Renal cortical epithelial cell (primary cell): ENCODE results near the gene EYA2. TPM values are rescaled to one million over a fixed set of nuclear protein-coding genes. Genes with fewer than 3 reads are reported as not detected.

ENCODE experiments used
- DNase-seq: peaks from one replicate; pipeline ENCODE4 v3.0.0-alpha.2; 2011; ENCODE audit warnings: low read depth
- total RNA-seq: library from RNA; depleted of rRNA; stranded (reverse); fragments of >200 nt; gene quantifications from 2 replicates; pipeline ENCODE4 v1.2.3, GENCODE V29; 2014

The EYA2 gene
- total RNA-seq, 1 donor from 2014 or later = not detected

DNA sequence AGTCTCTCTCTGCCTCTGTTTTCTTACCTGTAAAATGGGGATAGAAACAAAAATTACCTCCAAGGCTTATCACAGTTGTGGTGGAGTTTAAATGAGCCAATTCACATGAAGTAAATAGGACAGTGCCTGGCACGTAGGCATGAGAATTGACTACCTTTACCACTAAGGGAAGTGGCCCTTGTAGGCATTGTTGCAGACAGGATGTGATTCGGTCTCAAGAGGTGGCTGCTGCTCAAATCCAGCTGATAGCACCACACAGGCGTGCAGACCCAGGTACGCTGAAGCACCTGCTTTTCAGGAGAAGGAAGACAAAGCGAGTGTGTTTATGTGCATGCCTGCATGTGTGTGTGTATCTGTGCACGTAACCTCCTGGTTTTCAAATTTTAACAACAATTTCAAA is 108.6 kb downstream of the EYA2 start:
- DNase-seq = no peak

DNA sequence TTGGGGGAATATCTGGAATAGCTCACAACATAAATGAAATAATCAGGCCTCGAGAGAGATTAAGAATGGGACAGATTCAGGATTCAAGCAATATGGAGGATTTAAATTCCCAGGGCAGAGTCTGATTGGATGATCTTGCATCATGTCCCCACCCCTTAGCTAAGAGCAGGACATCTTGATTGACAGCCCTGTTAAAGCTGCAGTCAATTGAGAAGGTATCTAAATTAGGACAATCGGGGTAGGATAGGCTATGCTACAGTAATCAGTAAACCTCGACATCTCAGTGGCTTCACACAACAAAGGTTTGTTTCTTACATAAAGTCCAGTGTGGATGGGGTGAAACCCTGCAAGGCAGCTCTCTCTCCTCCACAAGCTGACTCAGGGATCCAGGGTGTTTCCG is 109.5 kb downstream of the EYA2 start:
- DNase-seq = no peak

DNA sequence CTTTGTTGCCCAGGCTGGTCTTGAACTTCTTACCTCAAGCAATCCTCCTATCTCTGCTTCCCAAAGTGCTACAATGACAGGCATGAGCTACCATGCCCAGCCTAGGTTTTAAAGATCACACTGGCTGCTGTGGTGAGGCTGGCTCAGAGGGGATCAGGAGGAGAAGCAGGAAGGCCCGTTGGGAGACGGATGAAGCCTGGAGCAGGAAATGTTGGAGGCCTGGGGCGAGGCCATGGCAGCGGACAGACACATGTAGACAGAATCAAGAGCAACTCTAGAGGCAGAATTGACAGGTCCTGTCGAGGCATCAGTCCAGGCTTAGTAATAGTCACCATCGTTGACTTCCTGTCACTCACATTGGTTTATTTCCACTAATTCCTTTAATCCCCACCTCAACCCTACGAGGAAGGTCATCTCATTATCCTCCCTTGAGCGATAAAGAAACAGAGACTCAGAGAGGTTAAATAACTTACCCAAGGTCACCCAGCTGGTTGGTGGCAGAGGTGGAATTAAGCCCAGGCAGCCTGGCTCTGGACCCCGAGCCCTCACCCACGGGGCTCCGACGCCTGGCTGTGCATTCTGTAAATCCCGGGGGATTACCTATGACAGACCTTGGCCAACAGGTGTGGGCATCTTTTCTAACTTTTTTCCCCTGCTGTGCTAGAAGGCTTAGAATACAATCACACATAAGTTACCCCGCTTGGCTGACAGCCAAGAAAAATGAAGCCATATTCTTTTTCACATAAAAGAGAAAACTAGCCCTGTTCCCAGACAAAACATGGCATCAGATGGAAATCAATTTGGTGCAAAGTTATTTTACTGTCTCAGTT is 113.4 kb downstream of the EYA2 start:
- no peak for DNase-seq

DNA sequence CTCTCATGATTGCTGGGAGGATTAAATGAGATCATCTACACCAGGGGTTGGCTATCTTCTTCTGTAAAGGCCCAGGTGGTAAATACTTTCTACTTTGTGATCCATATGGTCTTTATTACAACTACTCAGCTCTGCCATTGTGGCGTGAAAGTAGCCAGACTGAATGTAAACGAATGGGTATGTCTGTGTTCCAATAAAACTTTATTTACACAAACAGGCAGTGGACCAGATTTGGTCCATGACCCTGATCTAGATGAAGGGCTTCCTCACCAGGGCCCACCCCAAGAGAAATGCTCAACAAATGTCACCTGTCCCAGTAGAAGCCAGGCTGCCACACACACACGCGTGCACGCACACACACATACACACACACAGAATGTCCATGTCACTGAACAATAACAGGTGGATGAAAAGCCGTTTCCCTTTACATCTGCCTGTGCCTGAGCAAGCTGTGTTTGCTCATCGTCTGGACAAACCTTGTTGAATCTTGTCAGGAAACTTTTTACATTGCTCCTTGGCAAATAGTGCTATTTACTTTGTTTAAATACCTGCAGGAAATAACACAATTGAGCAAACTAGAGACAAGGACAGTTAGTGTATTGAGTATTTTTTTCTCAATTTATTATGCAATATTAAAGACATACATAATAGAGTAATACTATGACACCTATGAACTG is 114.3 kb downstream of the EYA2 start:
- DNase-seq = no peak

DNA sequence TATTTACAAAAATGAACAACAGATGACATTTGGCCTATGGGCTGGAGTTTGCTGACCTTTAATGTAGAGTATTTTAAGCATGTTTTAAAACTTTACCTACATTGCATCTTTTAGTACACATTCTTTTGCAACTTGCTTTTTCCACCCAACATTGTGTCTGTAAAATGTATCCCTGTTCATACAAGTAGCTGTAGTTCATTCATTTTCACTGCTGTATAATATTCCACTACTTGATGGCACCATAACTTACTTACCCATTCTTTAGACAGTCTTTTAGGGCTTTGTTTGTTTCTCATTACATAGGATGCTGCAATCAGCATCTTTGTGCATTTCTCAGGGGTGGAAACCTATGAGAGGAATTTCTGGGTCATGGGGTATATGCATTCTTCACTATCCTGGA is 115.1 kb downstream of the EYA2 start:
- DNase-seq = no peak

DNA sequence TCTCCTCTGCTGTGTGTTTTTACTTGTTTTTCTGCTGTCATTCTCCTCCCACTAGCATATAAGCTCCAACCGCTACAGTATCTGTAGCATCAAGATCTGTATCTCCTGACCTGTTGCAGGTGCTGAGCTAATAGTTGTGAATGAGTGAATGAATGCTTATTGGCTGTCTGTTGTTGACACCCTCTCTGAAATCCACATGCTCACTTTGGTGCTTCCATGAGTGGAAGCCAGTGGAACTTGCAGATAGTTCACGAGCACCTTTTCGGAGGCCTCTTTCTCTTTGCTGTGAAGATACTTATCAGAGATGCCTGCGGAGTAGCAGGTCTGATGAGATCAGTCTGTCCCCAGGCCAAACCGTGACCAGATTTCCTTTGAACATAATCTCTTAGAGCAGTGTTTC is 117.3 kb downstream of the EYA2 start:
- DNase-seq = no peak

DNA sequence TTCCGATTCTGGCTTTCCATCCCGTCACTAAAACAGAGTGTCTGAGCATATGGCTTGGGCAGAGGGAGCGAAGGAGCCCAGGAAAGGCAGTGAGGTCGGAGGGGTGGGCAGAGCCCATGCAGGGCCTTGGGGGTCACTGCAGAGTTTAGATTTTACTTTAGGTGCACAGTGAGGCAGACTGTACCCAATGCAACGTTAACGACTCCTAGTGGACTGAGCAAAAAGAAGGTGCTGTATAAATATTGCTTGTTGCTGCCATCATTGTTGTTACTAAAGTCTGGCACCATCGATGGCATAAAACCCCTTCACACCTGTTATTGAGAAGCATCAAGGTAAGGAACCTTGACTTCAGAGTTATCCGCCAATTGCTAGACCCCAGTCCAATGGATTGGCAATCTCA is 119.0 kb downstream of the EYA2 start:
- no peak for DNase-seq

DNA sequence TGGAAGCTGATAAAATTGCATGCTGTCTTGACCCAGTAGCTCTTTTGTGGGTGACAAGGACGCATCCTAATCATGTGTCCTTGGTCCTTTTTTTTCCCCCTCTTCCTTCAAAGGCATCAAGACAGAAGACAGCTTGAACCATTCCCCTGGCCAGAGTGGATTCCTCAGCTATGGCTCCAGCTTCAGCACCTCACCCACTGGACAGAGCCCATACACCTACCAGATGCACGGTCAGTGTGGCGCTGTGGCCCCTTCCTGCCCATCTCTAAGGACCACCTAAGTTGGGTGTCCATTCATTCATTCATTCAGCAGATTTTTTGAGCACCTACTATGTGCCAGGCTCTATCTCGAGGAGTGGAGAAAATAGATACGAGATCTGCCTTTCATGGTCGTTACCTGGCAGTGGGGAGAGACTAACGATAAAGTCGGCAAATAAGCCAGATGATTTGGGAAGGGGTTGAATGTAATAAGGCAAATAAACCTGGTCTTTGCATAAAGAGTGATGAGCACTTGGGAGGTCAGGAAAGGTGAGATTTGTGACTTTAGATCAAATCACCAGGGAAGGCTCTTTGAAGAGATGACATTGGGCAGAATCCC is 121.5 kb downstream of the EYA2 start:
- no peak for DNase-seq

DNA sequence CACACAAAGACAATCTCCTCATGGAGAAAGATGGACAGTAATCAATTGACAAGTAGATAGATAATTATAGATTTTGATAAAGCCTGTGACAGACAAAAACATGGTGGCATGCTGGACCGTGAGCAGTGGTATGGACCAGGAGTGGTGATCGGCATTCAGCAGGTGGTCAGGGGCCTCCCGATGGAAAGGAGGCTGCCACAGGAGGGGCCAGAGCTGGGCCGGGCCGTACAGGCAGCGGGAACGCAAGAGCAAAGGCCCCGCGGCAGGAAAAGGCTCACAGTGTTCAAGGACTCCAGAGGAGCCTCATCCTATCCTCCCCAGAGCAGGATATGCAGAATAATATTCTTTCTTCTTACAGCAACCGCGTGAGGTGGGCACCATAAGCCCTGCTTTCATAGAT is 123.7 kb downstream of the EYA2 start:
- DNase-seq = no peak

DNA sequence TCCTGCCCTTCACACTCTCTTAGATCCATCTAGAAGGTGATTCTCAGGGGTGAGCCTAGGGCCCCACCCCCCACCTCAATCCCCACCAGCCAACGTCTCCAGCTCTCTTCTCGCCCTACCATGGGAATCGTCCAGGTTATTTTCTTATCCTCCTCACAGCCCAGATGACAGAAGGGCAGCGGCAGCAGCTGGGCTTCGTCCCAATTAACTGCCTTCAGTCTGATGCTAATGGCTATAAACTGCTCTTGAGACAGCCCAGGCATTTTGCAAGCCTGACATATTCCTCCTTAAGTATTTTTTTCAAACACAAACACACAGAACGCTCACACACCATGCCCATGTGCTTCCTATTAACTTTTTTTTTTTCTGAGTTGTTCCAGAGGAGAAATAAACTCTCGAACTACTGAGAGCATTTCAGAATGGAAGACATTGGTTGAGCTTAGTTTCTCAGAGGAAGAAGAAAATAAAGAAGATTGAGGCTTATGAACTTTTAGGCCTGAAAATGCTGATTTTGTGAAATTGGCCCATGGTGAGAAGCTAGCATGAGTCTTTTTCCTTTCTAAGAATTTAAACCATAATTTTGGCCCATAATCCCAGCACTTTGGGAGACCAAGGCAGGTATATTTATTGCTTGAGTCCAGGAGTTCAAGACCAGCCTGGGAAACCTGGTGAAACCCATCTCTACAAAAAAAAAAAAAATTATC is 124.6 kb downstream of the EYA2 start:
- no peak for DNase-seq

DNA sequence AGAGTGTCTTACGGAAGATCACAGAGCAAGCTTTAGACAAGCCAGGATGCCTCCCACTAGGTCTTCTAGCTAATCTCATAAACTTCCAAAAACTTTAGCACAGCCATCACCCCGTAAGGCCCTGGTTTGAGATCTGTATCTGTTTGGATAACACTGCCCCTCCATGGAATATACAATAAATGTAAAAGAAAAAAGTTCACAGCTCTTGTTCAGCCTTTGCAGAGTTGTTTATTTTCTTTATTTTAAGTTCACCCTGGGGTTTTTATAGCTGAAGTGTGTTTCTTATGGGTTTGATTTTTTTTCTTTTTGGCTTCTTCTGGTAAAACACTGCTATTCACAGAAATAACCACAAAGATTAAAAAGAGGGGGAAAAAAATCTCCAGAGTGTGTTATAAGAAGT is 125.6 kb downstream of the EYA2 start:
- no peak for DNase-seq

DNA sequence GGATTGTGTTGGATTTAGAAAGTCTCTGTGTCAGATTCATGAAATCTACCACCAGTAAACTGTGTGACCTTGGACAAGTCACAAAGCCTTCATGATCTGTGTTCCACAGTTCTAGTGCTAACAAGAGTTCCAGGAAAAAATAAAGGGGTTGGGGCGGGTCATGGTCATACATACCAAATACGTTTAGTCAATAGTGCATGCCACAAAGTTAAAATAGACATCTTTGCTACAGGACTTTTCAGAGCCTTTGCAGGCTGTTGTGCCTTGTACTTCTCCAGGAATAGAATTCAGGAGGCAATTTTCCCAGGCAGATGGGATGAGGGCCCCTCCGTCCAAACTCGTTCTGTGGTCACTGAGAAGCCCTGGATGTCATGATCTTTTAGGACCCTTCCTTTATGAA is 127.2 kb downstream of the EYA2 start:
- DNase-seq = no peak

DNA sequence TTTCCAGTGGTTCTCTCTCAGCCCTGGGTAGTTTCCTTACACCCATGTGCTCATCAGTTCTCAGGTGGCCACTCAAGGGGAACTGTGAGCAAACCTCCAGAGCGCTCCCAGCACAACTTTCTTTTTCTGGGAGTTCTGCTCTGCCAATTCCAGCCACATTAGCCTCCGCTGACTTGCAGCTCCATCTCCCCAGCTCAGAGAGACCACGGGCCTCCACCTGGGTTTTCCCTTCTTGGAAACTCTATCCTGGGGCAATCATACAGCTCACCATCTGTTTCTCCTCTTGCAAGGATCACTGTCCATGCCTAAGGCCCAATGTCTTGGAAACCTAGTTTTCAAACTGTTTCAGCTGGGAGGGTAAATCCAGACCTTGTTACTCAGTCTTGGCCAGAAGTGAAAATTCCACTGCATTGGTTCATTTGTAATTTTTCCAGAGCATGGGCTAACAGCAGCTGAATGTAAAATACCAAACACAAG is 129.9 kb downstream of the EYA2 start:
- DNase-seq = peak; percentile 62

DNA sequence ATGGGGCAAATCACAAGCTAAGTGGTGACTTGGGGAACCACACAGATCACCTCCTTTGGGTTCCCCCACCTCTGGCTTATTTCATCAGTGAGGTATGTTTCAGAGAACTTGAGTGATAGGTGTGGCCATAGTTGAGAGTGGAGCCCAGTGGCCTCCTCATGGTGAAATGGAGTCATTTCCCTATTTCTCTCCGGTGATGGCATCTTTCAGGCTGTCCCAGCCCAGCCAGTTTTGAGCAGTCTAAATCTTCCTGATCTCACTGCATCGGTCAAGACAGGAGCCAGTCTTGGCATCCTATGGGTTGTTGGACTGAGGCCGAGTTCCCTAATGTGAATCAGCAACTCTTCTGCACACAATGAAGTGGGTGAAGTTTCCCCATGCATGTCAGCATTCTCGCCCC is 132.4 kb downstream of the EYA2 start:
- DNase-seq = no peak

DNA sequence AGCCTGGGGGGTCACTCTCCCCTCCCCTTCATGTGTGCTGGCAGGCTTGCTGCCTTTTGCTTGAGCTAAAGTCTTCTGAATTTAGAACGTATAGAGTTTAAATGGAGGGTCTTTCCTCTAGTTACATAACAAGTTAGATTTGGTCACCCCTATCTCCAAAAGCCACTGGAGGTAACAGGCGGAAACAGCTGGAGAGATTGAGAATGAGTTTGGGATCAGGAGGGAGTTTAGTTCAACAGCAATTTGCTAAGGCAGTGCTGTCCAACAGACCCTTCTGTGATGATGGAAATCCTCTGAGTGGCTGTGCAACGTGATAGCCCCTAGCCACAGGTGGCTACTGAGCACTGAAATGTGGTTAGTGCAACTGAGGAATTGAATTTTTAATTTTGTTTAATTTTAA is 132.8 kb downstream of the EYA2 start:
- no peak for DNase-seq

DNA sequence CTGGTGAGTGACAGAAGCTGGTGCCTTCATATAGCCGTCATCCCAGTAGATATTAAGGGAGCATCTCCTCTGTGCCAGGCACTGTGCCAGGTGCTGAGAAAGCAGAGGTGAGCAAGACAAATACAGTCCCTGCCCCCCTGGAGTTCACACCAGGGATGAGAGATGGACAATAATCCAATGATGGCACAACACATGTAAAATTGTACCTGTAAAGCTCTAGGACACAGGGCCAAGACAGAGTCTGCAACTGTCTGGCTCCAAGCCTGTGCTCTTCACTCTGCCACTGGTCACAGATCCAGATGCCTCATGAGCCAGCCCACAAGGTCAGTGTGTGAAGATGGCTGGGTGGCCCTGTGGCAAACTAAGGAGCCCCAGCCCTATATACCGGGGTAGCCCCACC is 133.8 kb downstream of the EYA2 start:
- DNase-seq = no peak

DNA sequence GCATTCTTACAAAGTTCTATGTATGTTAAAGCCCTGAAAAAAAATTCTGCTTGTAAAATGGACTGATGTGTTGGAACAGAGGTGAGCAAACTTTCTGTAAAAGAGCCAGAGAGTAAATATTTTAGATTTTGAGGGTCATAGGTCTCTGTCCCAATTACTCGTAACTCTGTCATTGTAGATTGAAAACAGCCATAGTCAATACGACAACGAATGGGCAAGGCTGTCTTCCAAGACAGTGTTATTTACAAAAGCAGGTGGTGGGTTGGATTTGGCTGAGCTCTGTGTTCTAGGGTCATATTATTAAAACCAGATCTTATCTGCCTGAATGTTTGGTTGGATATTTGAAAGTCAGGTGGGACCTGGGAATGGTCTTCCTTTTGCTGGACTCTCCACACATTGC is 135.2 kb downstream of the EYA2 start:
- no peak for DNase-seq

DNA sequence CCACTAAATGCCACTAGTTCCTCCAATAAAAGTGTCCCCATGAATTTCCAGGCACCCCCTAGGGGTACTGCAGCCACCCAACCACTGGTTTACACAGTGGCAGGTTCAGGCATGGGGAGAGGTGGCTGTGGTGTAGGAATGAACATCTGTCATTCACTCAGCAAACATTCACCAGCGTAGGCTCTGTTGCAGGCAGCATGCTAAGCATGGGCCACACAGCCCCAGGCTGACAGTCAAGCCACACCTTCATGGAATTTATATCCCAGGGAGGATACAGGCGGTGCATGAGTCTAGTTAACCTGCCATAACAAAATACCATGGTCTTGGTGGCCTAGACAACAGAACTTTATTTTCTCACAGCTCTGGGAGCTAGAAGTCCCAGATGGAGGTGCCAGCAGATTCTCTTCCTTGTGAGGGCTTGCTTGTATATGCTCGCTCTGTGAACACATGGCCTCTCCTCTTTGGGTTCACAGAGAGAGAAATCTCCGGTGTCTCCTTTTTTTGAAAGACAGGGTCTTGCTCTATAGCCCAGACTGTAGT is 135.7 kb downstream of the EYA2 start:
- no peak for DNase-seq

DNA sequence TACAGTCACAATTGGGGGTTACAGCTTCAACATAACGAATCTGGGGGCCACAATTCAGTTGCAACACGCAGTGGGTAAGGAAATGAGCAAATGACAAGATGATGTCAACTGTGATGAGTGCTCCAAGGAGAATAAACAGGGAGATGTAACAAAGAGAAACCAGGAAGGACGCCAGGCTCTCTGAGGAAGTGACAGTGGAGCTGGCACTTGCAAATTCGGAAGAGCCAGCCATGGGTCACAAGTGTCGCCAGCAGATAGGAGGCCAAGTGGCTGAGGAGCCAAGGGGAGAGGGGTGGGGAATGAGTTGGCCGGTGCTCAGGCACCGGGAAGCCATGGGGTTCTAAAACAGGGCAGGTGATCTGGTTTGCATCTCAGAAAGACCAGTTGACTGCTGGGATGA is 136.4 kb downstream of the EYA2 start:
- DNase-seq = no peak

DNA sequence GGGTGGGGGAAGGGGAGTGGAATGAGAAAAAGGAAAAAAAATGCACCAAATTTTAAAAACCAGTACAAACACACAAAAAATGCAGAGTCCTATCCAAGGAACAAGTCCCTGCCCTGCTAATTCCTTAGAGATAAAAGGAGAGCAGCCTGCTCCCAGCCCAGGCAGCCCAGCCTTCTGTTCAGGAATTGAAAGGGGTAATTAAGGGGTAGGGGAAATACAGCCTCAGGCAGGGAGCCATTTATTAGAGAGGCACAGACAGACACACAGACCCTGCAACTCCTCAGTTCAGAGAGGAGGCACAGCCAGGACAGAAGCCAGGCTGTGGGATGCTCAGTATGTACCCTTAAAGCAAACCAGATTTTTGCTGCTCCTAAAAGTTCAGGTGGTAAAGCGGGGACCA is 137.2 kb downstream of the EYA2 start:
- DNase-seq = no peak

DNA sequence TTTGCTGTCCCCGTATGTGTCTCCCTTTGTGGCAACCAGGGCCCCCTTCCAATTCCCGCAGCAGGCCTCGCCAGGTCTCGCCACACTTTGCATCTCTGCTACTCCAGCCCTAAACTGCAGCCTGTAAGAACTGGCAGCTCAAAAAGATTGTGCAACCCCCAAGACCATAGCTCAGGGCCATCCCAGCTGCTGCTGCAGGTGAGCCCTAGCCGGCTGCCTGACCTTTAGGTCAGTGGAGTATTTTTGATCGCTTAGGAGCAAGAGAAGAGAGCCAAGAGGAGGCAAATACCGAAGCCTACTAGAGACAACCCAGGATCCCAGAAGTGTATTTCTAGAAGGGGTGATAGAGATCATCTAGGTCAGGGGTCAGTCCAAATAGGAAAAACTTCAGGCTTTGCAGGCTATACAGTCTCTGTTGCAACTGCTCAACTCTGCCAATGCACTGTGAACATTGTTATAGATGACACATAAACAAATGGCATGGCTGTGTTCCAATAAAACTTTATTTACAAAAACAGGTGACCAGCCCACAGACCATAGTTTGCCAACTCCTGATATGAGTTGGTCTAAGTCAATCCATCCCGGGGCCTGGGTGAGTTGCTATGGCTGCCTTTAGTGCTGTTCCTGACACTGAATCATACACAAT is 138.4 kb downstream of the EYA2 start:
- no peak for DNase-seq

DNA sequence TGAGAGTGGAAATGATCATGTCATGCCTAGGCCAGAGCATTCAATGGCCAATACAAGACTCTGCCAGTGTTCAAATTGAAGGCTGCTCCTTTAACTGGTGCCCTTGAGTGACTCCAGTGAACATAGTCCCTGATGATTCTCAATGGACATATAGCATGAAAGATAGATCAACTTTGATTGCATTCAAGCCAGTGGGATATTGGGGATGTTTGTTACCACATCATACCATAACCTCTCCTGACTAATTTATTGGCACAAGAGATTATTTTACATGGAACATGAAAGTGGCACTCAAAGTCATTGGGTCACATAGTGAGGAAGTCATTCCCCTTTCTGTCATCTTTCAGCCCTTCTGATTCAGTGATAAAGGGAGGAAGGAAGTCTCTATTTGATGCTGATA is 139.0 kb downstream of the EYA2 start:
- DNase-seq = no peak
